K562 (cell line): ENCODE data around the gene LENG8. TPM values are rescaled to one million over a fixed set of nuclear protein-coding genes. Genes with fewer than 3 reads are reported as not detected.

Experiments used
- ATAC-seq: fragments of 200-7000 bp; cut with Tn5 transposase; 3 replicates; pipeline ENCODE4 v1.9.1; 2020; ENCODE audit warnings: moderate library complexity
- BruUV-seq: library from RNA; stranded (reverse); fragments of 400-500 nt; replicated peaks from 2 replicates; lab custom pipeline; 2021; lab: Mats Ljungman, UMichigan
- CTCF ChIA-PET: fragments of 300-600 bp; formaldehyde crosslinking; extraction: SDS; loops from one replicate; lab custom pipeline; 2021; ENCODE audit warnings: low intra/inter-chr PET ratio; lab: Yijun Ruan, JAX
- POLR2A ChIA-PET: fragments of 300-600, 350-650 bp; sonication (Branson Sonifier 250); formaldehyde crosslinking; extraction: SDS; loops from one replicate; lab custom pipeline; 2021; ENCODE audit warnings: antibody characterized with exemption, inconsistent platforms; lab: Yijun Ruan, JAX
- DNase-seq, 4 experiments: peaks; one replicate each; pipeline versions ENCODE4 v3.0.0 to v3.0.0-alpha.2; 2011 to 2018; ENCODE audit warnings: low spot score in 3 of 4, mixed read lengths in 3 of 4; ENCODE audit errors: extremely low read depth in 1 of 4
- FAIRE-seq: peaks from 2 replicates; lab custom pipeline; 2011; peaks lifted over from hg19 to GRCh38; lab: Jason Lieb, UNC
- H2AFZ ChIP-seq: 2 replicates; pipeline ENCODE4 v1.6.0; 2011; ENCODE audit warnings: low read depth, low read length, control low read depth, inconsistent platforms
- H3K27ac ChIP-seq: fragments of 200-600 bp; 3 replicates; pipeline ENCODE4 v1.8.0; 2011; ENCODE audit warnings: low read depth, mild to moderate bottlenecking, control low read depth, inconsistent platforms, low read length, moderate library complexity, mixed read lengths; ENCODE audit errors: extremely low read depth
- H3K27me3 ChIP-seq, 2 experiments: fragments of 300-600 bp in 1 of 2; 2 replicates in 1 of 2; 3 replicates in 1 of 2; pipeline versions ENCODE4 v1.6.0 to v1.8.0; 2011; ENCODE audit warnings: inconsistent platforms in 2 of 2, low read length in 2 of 2, mild to moderate bottlenecking in 1 of 2, mixed read lengths in 1 of 2, moderate library complexity in 1 of 2; ENCODE audit not compliant: control insufficient read depth in 2 of 2, insufficient read depth in 2 of 2
- H3K36me3 ChIP-seq: fragments of 300-600 bp; 3 replicates; pipeline ENCODE4 v1.8.0; 2011; ENCODE audit warnings: mild to moderate bottlenecking, low read length, inconsistent platforms; ENCODE audit not compliant: control insufficient read depth, insufficient read depth
- H3K4me1 ChIP-seq, 2 experiments: fragments of 200-600 bp in 1 of 2; replicated peaks in 1 of 2; 2 replicates in 1 of 2; 3 replicates in 1 of 2; pipeline versions ENCODE4 v1.5.1 to v1.8.0; 2011; ENCODE audit warnings: inconsistent platforms in 2 of 2, low read length in 2 of 2, mild to moderate bottlenecking in 1 of 2, mixed read lengths in 1 of 2, moderate library complexity in 1 of 2; ENCODE audit not compliant: control insufficient read depth in 2 of 2, insufficient read depth in 2 of 2
- H3K4me2 ChIP-seq: 2 replicates; pipeline ENCODE4 v1.6.1; 2011; ENCODE audit warnings: low read length, control low read depth, inconsistent platforms, mixed read lengths; ENCODE audit not compliant: insufficient read depth
- H3K4me3 ChIP-seq: fragments of 200-600 bp; sonication (generic), shearing (Covaris generic); 2 replicates; pipeline ENCODE4 v1.5.1; 2016; ENCODE audit warnings: control low read depth, inconsistent platforms
- H3K79me2 ChIP-seq: fragments of 200-600 bp; 3 replicates; pipeline ENCODE4 v1.8.0; 2011; ENCODE audit warnings: low read length, inconsistent platforms; ENCODE audit not compliant: control insufficient read depth, insufficient read depth
- H3K9ac ChIP-seq, 2 experiments: 2 replicates each; pipeline versions ENCODE4 v1.6.0 to v1.6.1; 2011; ENCODE audit warnings: low read depth in 2 of 2, low read length in 2 of 2, control low read depth in 1 of 2, inconsistent platforms in 1 of 2, mild to moderate bottlenecking in 1 of 2, mixed read lengths in 1 of 2; ENCODE audit not compliant: insufficient read depth in 1 of 2
- H3K9me1 ChIP-seq: one replicate; pipeline ENCODE4 v1.6.0; 2011; ENCODE audit warnings: inconsistent platforms, mild to moderate bottlenecking, low read length, moderate library complexity; ENCODE audit not compliant: control insufficient read depth, insufficient read depth
- H3K9me3 ChIP-seq: replicated peaks from 2 replicates; pipeline ENCODE4 v1.5.1; 2011; ENCODE audit warnings: low read depth, low read length, inconsistent platforms; ENCODE audit not compliant: control insufficient read depth, insufficient read depth
- H4K20me1 ChIP-seq: replicated peaks from 2 replicates; pipeline ENCODE4 v1.6.1; 2011; ENCODE audit warnings: low read length, inconsistent platforms, mixed read lengths; ENCODE audit not compliant: control insufficient read depth, insufficient read depth
- BCL6 ChIP-seq: fragments of 250-450 bp; sonication (Bioruptor Pico); IDR thresholded peaks from 2 replicates; pipeline ENCODE4 v1.4.0; 2020
- BCOR ChIP-seq: fragments of 450-650 bp; IDR thresholded peaks from 2 replicates; pipeline ENCODE4 v1.6.1; 2016
- CEBPZ ChIP-seq: fragments of 150-350 bp; IDR thresholded peaks from 2 replicates; pipeline ENCODE4 v1.6.1; 2014; ENCODE audit warnings: low read depth, mild to moderate bottlenecking, low read length, borderline replicate concordance
- COPS2 ChIP-seq: fragments of 450-650 bp; conservative IDR thresholded peaks from 2 replicates; pipeline ENCODE4 v1.6.1; 2016; ENCODE audit warnings: mild to moderate bottlenecking, moderate library complexity
- HNRNPH1 ChIP-seq: fragments of 200-400 bp; formaldehyde crosslinking; optimal IDR thresholded peaks from 2 replicates; pipeline ENCODE3; 2017; ENCODE audit warnings: low read depth, mild to moderate bottlenecking, low read length, moderate library complexity
- NFE2 ChIP-seq: IDR thresholded peaks from 2 replicates; pipeline ENCODE4 v1.6.1; 2014; ENCODE audit warnings: antibody characterized with exemption, low read depth
- NR2C2 ChIP-seq, 2 experiments: fragments of 200-800 bp in 1 of 2; sonication (Bioruptor generic) in 1 of 2; sonication (generic) in 1 of 2; formaldehyde crosslinking in 1 of 2; IDR thresholded peaks; 2 replicates each; pipeline versions ENCODE4 v1.6.1 to v1.8.0; 2016 to 2022; ENCODE audit warnings: mild to moderate bottlenecking in 1 of 2, missing compliant biosample characterization in 1 of 2, missing genetic modification characterization in 1 of 2, missing genetic modification reagents in 1 of 2
- TRIM28 ChIP-seq: fragments of 450-650 bp; IDR thresholded peaks from 2 replicates; pipeline ENCODE4 v1.6.1; 2017
- ZNF140 ChIP-seq: fragments of 250-450 bp; sonication (Bioruptor Pico); IDR thresholded peaks from 2 replicates; pipeline ENCODE4 v1.8.0; 2021; ENCODE audit warnings: moderate library complexity, mild to moderate bottlenecking, inconsistent platforms
- ZNF707 ChIP-seq: fragments of 250-450 bp; sonication (Bioruptor Pico); conservative IDR thresholded peaks from 2 replicates; pipeline ENCODE4 v1.8.0; 2022; ENCODE audit warnings: inconsistent platforms, mild to moderate bottlenecking, moderate library complexity
- WGBS: fragments of 100-300 bp; shearing (Covaris generic); methylation state at CpG from one replicate; pipeline ENCODE4 v1.1.6; 2016; ENCODE audit warnings: low coverage, mixed read lengths; ENCODE audit not compliant: insufficient coverage; ENCODE audit errors: missing lambda C conversion rate; 5-methylcytosine and 5-hydroxymethylcytosine counted together
- in situ Hi-C: fragments of 300-500 bp; cut with MboI; formaldehyde crosslinking; loops from 4 replicates; pipeline ENCODE4 v1.15.0; 2018; ENCODE audit warnings: inconsistent platforms, mixed read lengths
- intact Hi-C: fragments of 100-400 bp; cut with micrococcal nuclease; formaldehyde crosslinking; loops from 2 replicates; pipeline ENCODE4 v1.14.2; 2022
- polyA plus RNA-seq, 8 experiments: library from polyadenylated mRNA; depleted of rRNA in 4 of 8; stranded (reverse) in 5 of 8; unstranded in 3 of 8; fragments of >200 nt; fragmentation: Nextera tagmentation in 2 of 8; fragmentation: Illumina TruSeq in 1 of 8; extraction: Ambion mirVana in 2 of 8; extraction: Trizol in 1 of 8; gene quantifications; 2 replicates each; pipeline versions ENCODE4 v1.2.1 to v1.2.3, GENCODE V29; 2011 to 2014; ENCODE audit warnings: inconsistent platforms in 1 of 8, missing spikeins in 1 of 8
- total RNA-seq, 7 experiments: library from RNA; depleted of rRNA in 6 of 7; stranded (reverse); fragments of >200 nt in 6 of 7; fragmentation: Illumina TruSeq in 2 of 7; extraction: Trizol in 2 of 7; gene quantifications; 2 replicates each; pipeline versions ENCODE4 v1.2.1 to v1.2.3, GENCODE V29; 2011 to 2021; ENCODE audit warnings: low replicate concordance in 1 of 7
- TF ChIP-seq, protein P1 (sequence below): sonication (generic); formaldehyde crosslinking; IDR thresholded peaks from 2 replicates; pipeline ENCODE4 v1.8.0; 2023; ENCODE audit warnings: missing genetic modification reagents, mild to moderate bottlenecking, borderline replicate concordance
- TF ChIP-seq, protein P2 (sequence below): sonication (generic); IDR thresholded peaks from 2 replicates; pipeline ENCODE4 v1.6.1; 2016

Gene LENG8
- total and polyA plus RNA-seq, 9 of the 15 experiments (the other 6 are each of a cell fraction or from before 2014, with no cell fraction given) = 0.74 to 146 (median 28.1) TPM

GRCh38 chr19:54489766-54490165, 40.8 kb downstream of the LENG8 start (continued):
- TF ChIP-seq NR2C2 (CRISPR knock-in tag; IDR thresholded peaks at IDR 0.05) (no peak), NR2C2 (tag; IDR thresholded peaks at IDR 0.05) (no peak), CEBPZ (no peak)

DNA sequence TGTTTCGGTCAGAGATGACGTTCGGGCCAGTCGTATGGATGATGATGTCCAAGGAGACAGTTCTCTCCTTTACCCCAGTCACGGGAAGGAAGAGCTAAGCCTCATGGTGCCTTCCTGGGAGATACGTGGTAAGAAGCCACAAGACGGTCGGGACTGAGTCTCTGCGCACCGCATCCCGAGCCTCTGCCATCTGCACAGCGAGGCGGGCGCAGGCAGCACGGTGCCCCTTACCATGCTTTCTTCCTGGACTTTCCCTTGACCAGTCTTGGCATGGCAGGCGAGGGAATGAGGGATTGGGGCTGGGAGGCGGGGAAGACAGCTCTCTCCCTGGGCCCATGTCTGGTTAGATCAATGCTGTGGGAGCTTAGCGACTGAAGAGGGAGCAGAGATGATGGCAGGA, 43.6 kb downstream of the LENG8 start:
- H2AFZ ChIP-seq = no peak overlapping the region
- ChIA-PET CTCF (no interaction called here), POLR2A (no interaction called here)
- no peaks in the 10 kb centered on the region for H3K9me3 ChIP-seq
- intact Hi-C loops = no loop called here
- H3K9ac ChIP-seq = no peak overlapping the region
- FAIRE-seq (no peak), ATAC-seq (no peak), DNase-seq (no peak)
- H3K36me3 ChIP-seq = no peaks in the 10 kb centered on the region
- H4K20me1 ChIP-seq = no peaks in the 10 kb centered on the region; the same call in 1 of the 2 replicates
- no peak overlapping the region for H3K4me3 ChIP-seq
- no peak overlapping the region for H3K4me2 ChIP-seq
- in situ Hi-C loops = no loop called here
- H3K4me1 ChIP-seq = no peaks in the 10 kb centered on the region
- peaks cover 18 to 52% of the 10 kb centered on the region in 2 experiments; a peak in 4 of 5 replicates for H3K27me3 ChIP-seq
- no TSS peak for BruUV-seq
- no peaks in the 10 kb centered on the region for H3K9me1 ChIP-seq
- H3K27ac ChIP-seq = no peak overlapping the region
- WGBS = 1% methylated on average over 15 of the region's 18 CpGs
- H3K79me2 ChIP-seq = no peaks in the 10 kb centered on the region
- no peak for TF ChIP-seq HNRNPH1
- no peak for TF ChIP-seq TRIM28
- TF ChIP-seq, protein P1, sequence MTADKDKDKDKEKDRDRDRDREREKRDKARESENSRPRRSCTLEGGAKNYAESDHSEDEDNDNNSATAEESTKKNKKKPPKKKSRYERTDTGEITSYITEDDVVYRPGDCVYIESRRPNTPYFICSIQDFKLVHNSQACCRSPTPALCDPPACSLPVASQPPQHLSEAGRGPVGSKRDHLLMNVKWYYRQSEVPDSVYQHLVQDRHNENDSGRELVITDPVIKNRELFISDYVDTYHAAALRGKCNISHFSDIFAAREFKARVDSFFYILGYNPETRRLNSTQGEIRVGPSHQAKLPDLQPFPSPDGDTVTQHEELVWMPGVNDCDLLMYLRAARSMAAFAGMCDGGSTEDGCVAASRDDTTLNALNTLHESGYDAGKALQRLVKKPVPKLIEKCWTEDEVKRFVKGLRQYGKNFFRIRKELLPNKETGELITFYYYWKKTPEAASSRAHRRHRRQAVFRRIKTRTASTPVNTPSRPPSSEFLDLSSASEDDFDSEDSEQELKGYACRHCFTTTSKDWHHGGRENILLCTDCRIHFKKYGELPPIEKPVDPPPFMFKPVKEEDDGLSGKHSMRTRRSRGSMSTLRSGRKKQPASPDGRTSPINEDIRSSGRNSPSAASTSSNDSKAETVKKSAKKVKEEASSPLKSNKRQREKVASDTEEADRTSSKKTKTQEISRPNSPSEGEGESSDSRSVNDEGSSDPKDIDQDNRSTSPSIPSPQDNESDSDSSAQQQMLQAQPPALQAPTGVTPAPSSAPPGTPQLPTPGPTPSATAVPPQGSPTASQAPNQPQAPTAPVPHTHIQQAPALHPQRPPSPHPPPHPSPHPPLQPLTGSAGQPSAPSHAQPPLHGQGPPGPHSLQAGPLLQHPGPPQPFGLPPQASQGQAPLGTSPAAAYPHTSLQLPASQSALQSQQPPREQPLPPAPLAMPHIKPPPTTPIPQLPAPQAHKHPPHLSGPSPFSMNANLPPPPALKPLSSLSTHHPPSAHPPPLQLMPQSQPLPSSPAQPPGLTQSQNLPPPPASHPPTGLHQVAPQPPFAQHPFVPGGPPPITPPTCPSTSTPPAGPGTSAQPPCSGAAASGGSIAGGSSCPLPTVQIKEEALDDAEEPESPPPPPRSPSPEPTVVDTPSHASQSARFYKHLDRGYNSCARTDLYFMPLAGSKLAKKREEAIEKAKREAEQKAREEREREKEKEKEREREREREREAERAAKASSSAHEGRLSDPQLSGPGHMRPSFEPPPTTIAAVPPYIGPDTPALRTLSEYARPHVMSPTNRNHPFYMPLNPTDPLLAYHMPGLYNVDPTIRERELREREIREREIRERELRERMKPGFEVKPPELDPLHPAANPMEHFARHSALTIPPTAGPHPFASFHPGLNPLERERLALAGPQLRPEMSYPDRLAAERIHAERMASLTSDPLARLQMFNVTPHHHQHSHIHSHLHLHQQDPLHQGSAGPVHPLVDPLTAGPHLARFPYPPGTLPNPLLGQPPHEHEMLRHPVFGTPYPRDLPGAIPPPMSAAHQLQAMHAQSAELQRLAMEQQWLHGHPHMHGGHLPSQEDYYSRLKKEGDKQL (CRISPR knock-in tag) = no peak
- no peak for TF ChIP-seq ZNF707 (CRISPR knock-in tag)
- TF ChIP-seq, protein P2, sequence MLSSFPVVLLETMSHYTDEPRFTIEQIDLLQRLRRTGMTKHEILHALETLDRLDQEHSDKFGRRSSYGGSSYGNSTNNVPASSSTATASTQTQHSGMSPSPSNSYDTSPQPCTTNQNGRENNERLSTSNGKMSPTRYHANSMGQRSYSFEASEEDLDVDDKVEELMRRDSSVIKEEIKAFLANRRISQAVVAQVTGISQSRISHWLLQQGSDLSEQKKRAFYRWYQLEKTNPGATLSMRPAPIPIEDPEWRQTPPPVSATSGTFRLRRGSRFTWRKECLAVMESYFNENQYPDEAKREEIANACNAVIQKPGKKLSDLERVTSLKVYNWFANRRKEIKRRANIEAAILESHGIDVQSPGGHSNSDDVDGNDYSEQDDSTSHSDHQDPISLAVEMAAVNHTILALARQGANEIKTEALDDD = no peak
- no peak for TF ChIP-seq NFE2
- TF ChIP-seq COPS2 = no peak
- TF ChIP-seq BCOR = no peak
- TF ChIP-seq ZNF140 (CRISPR knock-in tag) = no peak
- TF ChIP-seq BCL6 (CRISPR knock-in tag) = no peak
